ENCODE results near the gene FADS2. TPM values are rescaled to one million over a fixed set of nuclear protein-coding genes. Genes with fewer than 3 reads are reported as not detected.

Gene FADS2
- total and polyA plus RNA-seq, 9 of the 15 experiments (the other 6 are each of a cell fraction or from before 2014, with no cell fraction given), result 2.9 to 42.8 (median 16.2) TPM

GRCh38 chr11:61899146-61899841 is 71.2 kb downstream of the FADS2 start (continued):
- TF ChIP-seq ZKSCAN8 (CRISPR knock-in tag; IDR thresholded peaks at IDR 0.05) (no peak), NCOA6 (IDR thresholded peaks at IDR 0.05) (no peak), BRCA1 (IDR thresholded peaks at IDR 0.05) (no peak), BRCA1 (CRISPR knock-in tag; IDR thresholded peaks at IDR 0.05) (peak; percentile 89; the same call in 1 of the 2 replicates), RB1 (IDR thresholded peaks at IDR 0.05; ENCODE audit: low read depth) (peak; percentile 88), FOXO4 (CRISPR knock-in tag; IDR thresholded peaks at IDR 0.05) (no peak), NFIC (IDR thresholded peaks at IDR 0.05) (no peak; the same call in 1 of the 2 replicates), NFE2L1 (tag; IDR thresholded peaks at IDR 0.05; ENCODE audit: borderline replicate concordance, low read depth) (no peak), MGA (IDR thresholded peaks at IDR 0.05) (no peak), ZBTB7A (IDR thresholded peaks at IDR 0.05; ENCODE audit: borderline replicate concordance, control insufficient read depth, low read depth, low read length) (peak; percentile 75; the same call in 1 of the 2 replicates), ILF3 (IDR thresholded peaks at IDR 0.05; ENCODE audit: borderline replicate concordance) (no peak), ZNF589 (CRISPR knock-in tag; IDR thresholded peaks at IDR 0.05; ENCODE audit: low read depth) (peak; percentile 47; the same call in 1 of the 2 replicates), SREBF1 (IDR thresholded peaks at IDR 0.05; ENCODE audit: borderline replicate concordance, low read depth, low read length) (no peak), ETV1 (tag; conservative IDR thresholded peaks at IDR 0.05; ENCODE audit: low read depth) (peak; percentile 42; the same call in 1 of the 2 replicates), CBFA2T2 (conservative IDR thresholded peaks at IDR 0.05) (no peak), FOSL1 (tag; conservative IDR thresholded peaks at IDR 0.05) (no peak)
